HL-60/S4 treated with retinoic acid at 250 ng/mL for 4 days and 3 days (cell line): ENCODE data around the gene APOB.

Experiments
- in situ Hi-C: fragments of 300-500 bp; cut with MboI; formaldehyde crosslinking; loops from 2 replicates; pipeline ENCODE4 v1.7.0; 2022; ENCODE audit warnings: low sequenced_read_pairs

The APOB gene

DNA sequence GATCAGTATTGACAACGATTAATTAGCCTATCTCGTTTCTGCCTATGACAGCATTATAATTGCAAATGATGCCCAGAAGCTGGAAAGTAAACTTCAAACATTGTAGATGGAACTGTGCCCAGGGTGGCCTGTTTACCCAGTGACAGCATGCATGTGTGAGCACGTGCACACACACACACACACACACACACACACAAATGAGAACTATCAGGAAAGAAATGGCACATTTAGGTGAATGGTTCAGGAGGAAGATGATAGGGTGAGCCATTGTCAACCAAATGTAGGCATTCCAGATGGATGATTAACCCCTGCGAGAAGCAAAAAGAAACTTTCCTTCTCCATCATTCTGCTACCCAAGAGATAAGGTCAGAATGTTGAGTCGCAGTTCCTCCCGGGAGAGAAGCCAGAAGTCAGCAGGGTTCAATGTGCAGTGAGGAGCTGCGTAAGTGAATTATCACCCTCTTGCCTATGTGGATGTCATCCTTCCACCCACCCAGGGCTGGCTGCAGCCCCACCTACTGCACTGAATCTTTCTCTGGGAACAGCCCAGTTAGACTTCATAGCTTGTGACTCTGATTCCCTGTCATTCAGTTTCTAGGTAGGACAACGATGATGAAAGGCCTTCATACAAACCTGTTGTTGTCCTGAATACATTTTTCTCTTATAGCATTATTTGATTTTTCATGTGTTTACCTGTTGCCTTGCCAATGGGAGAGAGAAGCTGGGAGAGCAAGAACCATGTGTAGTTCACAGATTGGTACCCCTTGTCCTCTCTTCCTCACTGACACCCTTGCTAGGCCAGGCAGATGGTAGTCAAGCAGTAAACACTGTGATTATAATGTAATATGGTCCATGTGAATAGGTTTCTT is 3.5 kb upstream of the APOB start:
- in situ Hi-C loops: no loop called here

DNA sequence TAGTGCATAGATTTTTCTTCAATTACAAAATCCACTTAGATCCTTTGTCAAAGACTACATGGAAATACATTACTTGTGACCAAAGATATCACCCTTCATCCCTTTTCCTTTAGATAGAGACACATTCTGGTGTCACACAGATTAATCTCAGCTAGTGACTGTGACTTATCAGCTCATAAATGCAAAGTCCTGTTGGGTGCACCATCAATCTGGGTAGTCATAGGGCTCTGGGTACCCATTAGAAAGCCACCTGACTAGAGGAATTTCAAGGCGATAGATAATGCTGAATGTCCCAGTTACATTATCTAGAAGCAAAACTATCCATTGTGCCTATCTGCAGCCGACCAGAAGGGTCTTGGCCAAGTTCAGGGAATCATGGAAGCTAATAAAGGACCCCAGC is 2.6 kb upstream of the APOB start:
- in situ Hi-C loops: no loop called here

DNA sequence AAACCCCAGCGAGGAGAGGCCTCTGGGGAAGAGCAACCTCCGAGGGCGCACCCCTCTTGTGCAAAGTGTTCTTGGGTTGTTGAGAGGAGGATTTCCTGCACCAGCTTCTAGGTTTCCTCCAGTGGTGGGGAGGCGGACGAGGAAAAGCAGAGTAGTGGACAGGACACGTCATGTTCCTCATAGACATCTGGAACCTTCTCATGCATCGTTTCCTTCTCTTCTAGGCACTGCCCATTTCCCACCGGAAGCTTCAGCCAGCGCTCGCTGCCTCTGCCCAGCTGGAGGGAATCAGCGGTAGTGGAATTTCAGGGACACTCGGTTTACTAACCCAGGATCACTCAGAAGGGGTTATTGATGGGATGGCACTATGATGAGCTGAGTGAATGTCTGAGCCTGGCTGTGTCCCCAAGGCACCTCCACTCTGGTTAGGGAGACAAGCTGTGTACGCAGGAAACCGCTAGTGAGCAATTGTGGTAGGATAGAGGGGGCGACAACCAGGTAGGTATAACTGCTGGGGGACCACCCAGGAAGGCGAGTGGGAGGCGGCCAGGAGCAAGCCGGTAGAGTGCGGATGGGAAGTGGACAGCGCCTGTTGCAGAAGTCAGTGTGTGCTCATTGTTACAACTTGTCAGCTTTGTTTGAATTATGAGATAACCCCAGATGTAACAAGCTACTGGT is 960 bp upstream of the APOB start:
- in situ Hi-C loops: no loop called here

- in situ Hi-C loops: no loop called here
Observed at GRCh38 chr2:21042958-21043743, 722 bp downstream of the APOB start.

- in situ Hi-C loops: no loop called here
Observed at GRCh38 chr2:21042708-21042957, 1.2 kb downstream of the APOB start.

- in situ Hi-C loops: no loop called here
Observed at GRCh38 chr2:21041943-21042707, 1.7 kb downstream of the APOB start.

GRCh38 chr2:21041462-21041861 is 2.4 kb downstream of the APOB start:
- in situ Hi-C loops: no loop called here

DNA sequence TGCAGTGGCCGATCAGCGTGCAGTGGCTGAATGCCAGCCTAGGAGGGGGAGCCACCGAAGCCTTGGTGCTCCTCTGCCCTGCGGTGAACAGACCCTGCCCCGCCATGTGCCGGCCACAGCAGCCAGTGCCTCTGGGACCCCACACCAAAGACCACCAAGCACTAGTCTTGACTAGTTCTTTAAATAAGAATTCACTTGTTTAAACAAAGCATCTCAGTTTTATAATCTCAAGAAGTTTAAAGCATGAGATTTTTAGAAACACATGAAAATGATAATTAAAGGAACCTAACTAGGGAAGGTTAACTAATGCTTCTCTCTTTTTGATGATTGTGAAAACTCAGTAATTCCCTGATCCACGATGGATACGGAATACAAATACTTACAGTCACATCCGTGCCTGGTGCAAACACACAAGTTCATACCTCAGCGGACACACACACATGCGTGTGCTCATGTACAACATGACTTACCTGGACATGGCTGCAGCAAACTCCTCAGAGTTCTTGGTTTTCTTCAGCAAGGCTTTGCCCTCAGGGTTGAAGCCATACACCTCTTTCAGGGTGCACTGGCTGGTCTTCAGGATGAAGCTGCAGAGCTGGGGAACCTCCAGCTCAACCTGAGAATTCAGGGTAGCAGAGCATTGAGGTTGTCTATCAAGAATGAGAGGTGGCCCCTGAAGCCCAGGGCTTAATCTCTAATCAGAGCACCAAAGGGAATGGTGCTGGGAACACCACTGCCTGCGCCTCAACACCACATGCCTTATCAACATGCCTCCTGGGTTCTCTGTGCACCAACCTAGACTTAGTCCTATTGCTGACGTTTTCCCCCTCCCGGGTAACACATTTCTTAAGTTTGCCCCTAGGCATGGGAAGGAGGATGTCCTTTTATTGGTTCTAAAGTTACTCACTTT is 3.1 kb downstream of the APOB start:
- in situ Hi-C loops: no loop called here

GRCh38 chr2:21039979-21040467 is 3.9 kb downstream of the APOB start:
- in situ Hi-C loops: no loop called here

GRCh38 chr2:21039080-21039556 is 4.8 kb downstream of the APOB start:
- in situ Hi-C loops: no loop called here

DNA sequence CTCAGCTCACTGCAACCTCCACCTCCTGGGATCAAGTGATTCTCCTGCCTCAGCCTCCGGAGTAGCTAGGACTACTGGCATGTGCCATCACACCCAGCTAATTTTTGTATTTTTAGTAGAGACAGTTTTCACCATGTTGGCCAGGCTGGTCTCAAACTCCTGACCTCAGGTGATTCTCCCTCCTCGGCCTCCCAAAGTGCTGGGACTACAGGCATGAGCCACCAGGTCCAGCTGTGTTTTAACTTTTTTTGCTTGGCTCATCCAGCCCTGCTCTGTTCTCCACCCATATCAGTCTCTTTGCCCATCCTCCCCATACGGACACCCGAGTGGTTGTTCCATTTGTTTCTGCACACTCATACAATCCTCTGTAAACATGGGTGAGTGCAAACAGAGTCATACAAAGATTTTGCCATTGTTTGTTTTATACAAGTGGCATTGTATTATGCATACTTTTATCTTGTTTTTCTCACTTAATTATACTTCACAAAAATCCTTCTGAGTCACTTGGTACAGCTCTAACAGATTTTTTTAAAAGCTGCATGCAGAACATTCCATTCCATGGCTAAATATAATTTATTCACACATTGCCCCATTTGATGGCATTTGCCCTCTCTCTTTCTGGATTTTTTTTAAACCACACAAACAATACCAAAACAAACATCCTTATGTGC is 5.3 kb downstream of the APOB start:
- in situ Hi-C loops: no loop called here

- in situ Hi-C loops: no loop called here
Observed at GRCh38 chr2:21037671-21038108, 6.2 kb downstream of the APOB start.

DNA sequence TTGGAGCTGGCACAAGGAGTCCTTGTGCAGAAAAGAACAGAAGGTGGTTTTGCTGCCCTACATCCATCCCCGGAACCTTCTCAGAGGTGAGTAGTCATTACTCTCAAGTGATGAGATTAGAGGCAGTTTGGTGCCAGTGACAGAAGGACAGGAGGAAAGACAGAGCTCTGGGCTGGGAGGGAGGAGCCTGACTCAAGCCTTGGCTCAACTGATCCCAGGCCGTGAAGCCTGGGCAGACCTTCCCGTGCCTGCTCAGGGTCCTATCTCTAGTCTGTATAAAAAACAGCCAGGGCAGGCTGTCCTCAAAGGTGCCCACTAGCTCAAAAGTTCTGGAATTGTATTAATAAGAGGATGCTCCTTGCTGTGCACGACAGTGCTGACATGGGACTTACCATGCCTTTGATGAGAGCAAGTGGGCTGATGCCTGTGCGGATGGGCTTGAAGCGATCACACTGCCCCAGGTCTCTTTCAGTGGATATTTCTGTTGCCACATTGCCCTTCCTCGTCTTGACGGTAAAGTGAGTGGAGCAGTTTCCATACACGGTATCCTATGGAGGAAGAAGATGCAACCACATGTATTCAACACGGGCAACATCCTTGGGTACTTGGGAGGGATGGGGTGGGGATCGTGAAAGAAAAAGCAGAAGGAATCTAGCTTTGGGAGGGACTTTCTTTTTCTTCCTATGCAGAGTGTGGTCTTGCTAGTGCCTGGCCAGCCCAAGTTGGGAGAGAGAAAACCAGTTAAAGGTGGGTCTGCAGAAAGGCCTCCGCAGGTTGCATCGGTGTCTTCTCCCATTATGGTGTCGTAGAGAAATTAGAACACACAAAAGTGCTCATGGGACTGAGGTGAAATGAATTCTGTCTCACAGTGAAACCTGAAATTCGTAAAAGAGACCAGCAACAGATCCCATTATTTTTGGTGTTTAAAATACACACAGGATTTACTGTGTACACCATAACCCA is 6.9 kb downstream of the APOB start:
- in situ Hi-C loops: no loop called here

- in situ Hi-C loops: no loop called here
Observed at GRCh38 chr2:21035974-21036707, 7.7 kb downstream of the APOB start.

DNA sequence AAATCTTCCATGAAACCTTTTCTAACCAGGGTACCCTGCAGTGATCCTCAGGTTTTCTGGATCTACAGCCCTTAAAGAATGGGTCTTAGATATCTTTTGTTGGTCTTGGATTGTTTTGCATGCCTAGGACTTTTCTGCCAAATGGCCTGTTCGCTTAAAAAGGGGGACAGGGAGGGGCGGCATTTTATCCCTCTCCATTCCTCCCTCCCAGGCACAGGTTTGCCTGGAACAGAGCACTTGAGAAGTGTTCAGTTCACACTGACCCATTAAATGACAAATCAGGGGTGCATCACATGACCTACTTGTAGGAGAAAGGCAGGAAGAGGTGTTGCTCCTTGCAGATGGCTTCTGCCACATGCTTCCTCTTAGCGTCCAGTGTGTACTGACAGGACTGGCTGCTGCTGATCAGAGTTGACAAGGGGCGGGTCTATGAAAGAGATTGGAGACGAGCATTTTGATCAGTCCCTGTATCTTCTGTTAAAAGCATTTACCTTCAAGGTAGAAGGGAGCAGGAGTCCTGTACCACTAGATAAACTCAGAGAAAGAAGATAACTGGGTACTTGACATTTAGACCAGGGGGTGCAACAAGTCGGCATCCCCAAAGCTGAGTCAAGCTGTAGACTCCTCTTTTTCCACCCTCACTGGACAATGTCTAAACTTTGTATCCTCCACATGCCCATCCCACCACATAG is 8.4 kb downstream of the APOB start:
- in situ Hi-C loops: no loop called here

DNA sequence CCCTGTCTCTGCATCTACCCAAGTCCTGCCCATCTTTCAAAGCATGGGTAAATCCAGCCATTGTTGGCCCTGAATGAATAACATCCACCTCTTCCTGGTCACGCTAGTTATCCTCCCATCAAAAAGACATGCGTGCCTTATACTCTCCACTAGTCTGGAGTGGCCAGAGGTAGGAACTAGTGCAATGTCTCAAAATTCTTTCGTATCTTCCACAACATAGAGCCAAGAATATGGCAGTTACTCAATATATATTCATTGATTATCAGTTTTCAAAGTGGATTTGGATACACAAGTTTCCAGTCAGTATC is 8.9 kb downstream of the APOB start:
- in situ Hi-C loops: no loop called here
